GM12872 (cell line): ENCODE data around the gene WDSUB1.

Experiments
- TF ChIP-seq, protein P1 (sequence below): IDR thresholded peaks from 3 replicates; pipeline ENCODE4 v1.5.1; 2011; ENCODE audit warnings: low read depth, mild to moderate bottlenecking, low read length, moderate library complexity; ENCODE audit not compliant: insufficient read depth

Gene WDSUB1

DNA sequence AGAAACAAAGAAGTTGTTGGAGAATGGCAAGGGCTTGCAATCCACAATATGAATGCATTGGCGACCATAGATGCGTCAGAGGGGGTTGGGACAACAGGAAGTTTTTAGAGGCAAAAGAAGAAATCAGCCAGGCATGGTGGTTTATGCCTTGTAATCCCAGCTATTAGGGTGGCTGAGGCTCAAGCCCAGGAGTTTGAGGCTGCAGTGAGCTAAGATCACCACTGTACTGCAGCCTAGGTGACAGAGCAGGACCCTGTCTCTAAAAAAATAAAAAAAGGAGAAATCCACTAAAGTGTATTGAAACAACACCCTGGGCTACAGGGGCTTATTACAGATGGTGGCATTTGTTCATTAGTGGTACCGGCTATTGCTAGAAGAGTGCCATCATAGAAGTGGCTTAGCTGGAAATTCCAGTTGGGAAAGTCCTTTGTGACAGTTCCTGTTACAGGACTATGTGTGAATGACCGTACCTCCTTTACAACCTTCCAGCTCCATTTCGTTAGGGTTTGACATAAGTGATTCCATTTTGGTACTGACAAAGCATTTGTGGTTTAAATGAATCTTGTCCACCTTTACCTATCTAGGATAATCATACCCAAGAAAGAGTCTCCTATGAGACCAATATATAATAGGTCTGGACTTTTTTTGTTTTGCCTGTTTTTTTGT, 10.7 kb upstream of the WDSUB1 start:
- TF ChIP-seq, protein P1, sequence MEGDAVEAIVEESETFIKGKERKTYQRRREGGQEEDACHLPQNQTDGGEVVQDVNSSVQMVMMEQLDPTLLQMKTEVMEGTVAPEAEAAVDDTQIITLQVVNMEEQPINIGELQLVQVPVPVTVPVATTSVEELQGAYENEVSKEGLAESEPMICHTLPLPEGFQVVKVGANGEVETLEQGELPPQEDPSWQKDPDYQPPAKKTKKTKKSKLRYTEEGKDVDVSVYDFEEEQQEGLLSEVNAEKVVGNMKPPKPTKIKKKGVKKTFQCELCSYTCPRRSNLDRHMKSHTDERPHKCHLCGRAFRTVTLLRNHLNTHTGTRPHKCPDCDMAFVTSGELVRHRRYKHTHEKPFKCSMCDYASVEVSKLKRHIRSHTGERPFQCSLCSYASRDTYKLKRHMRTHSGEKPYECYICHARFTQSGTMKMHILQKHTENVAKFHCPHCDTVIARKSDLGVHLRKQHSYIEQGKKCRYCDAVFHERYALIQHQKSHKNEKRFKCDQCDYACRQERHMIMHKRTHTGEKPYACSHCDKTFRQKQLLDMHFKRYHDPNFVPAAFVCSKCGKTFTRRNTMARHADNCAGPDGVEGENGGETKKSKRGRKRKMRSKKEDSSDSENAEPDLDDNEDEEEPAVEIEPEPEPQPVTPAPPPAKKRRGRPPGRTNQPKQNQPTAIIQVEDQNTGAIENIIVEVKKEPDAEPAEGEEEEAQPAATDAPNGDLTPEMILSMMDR: no peak

DNA sequence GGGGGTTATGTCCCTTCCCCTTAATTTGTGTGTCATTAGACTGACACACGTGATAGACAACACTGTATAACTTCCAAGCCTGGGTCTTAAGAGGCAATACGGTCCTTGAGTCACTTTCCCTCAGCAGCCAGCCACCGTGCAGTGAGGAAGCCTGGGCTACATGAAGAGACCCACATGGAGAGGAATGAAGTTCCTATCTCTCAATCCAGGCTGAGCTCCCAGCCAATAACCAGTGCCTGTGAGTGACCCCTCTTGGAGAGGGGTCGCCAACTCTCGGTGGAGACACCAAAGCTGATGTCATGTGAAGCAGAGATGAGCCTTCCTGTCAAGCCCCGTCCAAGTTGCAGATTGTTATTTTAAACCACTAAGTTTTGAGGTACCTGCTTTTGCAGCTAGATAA, 5.7 kb upstream of the WDSUB1 start:
- TF ChIP-seq, protein P1: no peak

DNA sequence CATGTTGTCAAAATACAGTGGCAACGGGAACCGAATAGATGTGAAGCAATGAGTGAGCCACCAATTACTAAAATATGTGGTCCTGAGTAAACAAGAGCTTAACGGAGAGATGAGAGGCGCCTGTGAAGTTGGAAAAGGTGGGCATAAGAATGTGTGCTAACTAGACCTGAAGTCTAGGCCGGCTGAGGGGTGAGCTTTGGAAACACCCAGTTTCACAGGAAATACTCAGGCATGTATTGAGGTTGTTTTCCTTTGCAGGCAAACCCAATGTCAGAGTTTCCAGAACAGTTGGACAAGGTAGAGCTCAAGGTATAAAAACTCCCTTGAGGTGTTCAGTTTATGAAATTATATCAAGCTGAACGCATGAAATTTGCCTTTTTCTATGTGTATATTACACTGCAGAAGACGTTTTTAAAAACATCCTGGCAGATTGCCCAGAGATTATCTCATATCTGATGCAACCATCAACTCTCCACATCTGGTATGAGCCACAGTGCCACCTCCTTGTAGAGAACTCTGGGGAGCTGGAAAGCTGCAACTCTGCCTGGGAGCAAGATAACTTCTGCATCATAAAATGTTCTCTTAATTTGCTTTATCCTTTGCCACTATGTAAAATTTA, 3.9 kb upstream of the WDSUB1 start:
- TF ChIP-seq, protein P1: no peak

DNA sequence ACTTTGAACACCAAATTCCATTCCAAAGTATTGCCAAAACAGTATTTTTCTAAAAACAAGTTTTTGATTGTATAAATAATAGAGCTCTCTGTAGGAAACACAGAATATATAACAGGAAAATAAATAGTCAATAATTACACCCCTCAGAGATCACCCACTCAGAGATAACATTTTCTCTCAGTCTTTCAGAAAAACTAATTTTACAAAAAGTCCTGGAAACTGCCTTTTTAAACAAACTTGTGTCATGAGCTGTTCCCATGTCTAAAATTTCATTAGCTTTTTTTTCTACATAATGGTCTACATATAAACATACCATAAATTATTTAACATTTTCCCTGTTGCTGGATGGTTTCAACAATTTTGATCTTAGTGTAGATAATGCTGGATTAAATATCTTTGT, 1.2 kb upstream of the WDSUB1 start:
- TF ChIP-seq, protein P1: no peak

DNA sequence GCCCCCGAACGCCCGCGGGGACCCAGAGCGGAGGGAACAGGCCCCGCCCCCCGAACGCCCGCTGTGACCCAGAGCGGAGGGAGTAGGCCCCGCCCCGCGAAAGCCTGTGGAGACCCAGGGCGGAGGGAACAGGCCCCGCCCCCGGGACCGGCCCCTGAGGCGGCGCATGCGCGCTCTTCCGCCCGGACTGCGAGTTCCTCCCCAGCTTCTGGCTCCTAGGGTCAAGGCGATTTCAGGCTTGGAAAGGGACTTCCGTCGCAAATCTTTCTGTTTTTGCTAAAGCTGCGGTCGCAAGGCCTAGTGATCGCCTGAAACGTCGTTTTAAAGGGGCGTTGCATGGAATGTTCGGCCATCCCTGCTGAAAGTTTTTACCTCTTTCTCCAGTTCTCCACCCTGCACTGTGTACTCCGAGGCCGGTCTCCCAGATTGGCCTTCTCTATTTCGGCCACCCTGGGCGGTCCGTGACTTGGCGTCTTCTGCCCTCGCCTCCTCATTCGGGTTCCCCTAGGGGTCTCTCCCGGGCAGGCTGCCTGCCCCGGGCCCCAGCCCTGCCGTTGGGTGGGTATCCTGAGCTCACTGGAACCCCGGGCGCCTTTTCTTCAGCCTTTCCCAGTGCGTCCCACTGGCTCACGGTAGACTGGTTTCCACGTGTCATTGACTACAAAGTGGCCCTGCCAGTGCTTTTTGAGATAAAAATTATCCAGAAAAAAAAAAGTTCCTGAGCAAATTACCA, 372 bp upstream of the WDSUB1 start:
- TF ChIP-seq, protein P1: no peak

DNA sequence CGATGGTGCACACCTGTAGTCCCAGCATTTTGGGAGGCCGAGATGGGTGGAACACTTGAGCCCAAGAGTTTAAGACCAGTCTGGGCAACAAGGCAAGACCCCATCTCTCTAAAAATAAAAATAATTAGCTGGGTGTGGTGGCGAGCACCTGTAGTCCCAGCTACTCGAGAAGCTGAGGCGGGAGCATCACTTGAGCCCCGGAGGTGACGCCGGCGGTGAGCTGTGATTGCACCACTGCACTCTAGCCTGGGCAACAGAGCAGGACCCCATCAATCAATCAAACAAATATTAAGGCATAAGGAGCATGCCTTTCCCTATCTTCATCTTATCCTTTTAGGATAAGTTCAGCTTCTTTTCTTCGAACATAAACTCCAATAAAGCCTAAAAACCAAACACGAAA, 1.1 kb downstream of the WDSUB1 start:
- TF ChIP-seq, protein P1: no peak

DNA sequence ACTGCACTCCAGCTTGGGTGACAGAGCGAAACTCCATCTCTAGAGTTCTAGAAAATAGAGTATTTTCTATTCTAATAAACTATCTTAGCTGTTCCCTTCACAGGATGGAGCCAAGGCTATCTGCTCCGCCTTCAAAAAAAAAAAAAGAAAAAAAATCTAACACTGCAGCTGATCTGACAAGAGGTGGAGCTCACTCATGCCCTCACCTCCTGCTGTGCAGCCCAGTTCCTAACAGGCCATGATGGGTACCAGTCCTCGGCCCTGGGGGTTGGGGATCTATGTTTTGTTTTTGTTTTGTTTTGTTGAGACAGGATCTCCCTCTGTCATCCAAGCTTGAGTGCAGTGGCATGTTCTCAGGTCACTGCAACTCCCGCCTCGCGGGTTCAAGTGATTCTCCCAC, 3.0 kb downstream of the WDSUB1 start:
- TF ChIP-seq, protein P1: no peak
